OCI-LY7 (cell line): ENCODE results near the gene FN1.

ENCODE experiments used
- EZH2phosphoT487 ChIP-seq: fragments of 200-600 bp; sonication (generic); IDR thresholded peaks from 2 replicates; pipeline ENCODE4 v1.6.1; 2018; ENCODE audit warnings: low read depth, borderline replicate concordance, mild to moderate bottlenecking, mixed run types, antibody characterized with exemption, low read length, moderate library complexity, mixed read lengths
- TF ChIP-seq, protein P1 (sequence below): fragments of 200-600 bp; sonication (generic); conservative IDR thresholded peaks from 2 replicates; pipeline ENCODE4 v1.5.1; 2014; ENCODE audit warnings: mild to moderate bottlenecking, antibody characterized with exemption, low read length, moderate library complexity, mixed read lengths

DNA sequence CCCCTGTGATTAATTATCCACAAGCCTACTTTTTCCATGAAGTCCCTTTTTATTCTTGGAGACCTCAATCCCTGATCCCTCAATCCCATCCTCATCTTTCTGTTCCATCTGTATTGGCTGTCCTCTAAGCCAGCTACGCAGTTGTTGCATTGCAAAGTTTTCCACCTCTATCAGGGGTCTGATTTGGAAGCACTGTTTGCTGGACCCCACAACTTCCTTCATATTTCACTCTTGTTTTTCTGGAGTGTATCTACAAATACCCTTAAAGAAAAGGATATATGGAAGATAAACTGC lies 22.4 kb downstream of the FN1 start:
- TF ChIP-seq, protein P1, sequence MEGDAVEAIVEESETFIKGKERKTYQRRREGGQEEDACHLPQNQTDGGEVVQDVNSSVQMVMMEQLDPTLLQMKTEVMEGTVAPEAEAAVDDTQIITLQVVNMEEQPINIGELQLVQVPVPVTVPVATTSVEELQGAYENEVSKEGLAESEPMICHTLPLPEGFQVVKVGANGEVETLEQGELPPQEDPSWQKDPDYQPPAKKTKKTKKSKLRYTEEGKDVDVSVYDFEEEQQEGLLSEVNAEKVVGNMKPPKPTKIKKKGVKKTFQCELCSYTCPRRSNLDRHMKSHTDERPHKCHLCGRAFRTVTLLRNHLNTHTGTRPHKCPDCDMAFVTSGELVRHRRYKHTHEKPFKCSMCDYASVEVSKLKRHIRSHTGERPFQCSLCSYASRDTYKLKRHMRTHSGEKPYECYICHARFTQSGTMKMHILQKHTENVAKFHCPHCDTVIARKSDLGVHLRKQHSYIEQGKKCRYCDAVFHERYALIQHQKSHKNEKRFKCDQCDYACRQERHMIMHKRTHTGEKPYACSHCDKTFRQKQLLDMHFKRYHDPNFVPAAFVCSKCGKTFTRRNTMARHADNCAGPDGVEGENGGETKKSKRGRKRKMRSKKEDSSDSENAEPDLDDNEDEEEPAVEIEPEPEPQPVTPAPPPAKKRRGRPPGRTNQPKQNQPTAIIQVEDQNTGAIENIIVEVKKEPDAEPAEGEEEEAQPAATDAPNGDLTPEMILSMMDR, result no peak
- no peak for TF ChIP-seq EZH2phosphoT487
